ENCODE results near the gene PCDHGB7. TPM values are rescaled to one million over a fixed set of nuclear protein-coding genes. Genes with fewer than 3 reads are reported as not detected.
"Not testable (repeated sequence)": the region's sequence is repeated elsewhere in the genome, so short reads cannot be mapped to it uniquely, and the experiment has no call there.

Gene PCDHGB7
- total RNA-seq, 1 donor from 2014 or later = 3.5 TPM

GRCh38 chr5:141374627-141375026 lies 42.9 kb upstream of the PCDHGB7 start:
- Mint-ChIP-seq H3K4me3 (ENCODE audit: unreplicated experiment) (no peak overlapping the region), H3K27ac (ENCODE audit: unreplicated experiment) (no peak overlapping the region), H3K27me3 (ENCODE audit: low read depth) (no peaks in the 10 kb centered on the region), H3K36me3 (ENCODE audit: low read depth) (peaks cover 11% of the 10 kb centered on the region), H3K4me1 (ENCODE audit: low read depth) (no peaks in the 10 kb centered on the region), H3K9me3 (ENCODE audit: low read depth) (peaks cover 55% of the 10 kb centered on the region)
- TF ChIP-seq, protein P1, sequence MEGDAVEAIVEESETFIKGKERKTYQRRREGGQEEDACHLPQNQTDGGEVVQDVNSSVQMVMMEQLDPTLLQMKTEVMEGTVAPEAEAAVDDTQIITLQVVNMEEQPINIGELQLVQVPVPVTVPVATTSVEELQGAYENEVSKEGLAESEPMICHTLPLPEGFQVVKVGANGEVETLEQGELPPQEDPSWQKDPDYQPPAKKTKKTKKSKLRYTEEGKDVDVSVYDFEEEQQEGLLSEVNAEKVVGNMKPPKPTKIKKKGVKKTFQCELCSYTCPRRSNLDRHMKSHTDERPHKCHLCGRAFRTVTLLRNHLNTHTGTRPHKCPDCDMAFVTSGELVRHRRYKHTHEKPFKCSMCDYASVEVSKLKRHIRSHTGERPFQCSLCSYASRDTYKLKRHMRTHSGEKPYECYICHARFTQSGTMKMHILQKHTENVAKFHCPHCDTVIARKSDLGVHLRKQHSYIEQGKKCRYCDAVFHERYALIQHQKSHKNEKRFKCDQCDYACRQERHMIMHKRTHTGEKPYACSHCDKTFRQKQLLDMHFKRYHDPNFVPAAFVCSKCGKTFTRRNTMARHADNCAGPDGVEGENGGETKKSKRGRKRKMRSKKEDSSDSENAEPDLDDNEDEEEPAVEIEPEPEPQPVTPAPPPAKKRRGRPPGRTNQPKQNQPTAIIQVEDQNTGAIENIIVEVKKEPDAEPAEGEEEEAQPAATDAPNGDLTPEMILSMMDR (IDR thresholded peaks at IDR 0.05) = no peak
- no peak for DNase-seq (ENCODE audit: low spot score)

- not testable (repeated sequence) for H3K4me1 Mint-ChIP-seq (ENCODE audit: low read depth); H3K4me3 Mint-ChIP-seq (ENCODE audit: unreplicated experiment); DNase-seq (ENCODE audit: low spot score); H3K27me3 Mint-ChIP-seq (ENCODE audit: low read depth); H3K27ac Mint-ChIP-seq (ENCODE audit: unreplicated experiment)
- H3K36me3 Mint-ChIP-seq (ENCODE audit: low read depth) = peaks cover 11% of the 10 kb centered on the region
- H3K9me3 Mint-ChIP-seq (ENCODE audit: low read depth) = peaks cover 59% of the 10 kb centered on the region
These were observed 41.9 kb upstream of the PCDHGB7 start for GRCh38 chr5:141375444-141376155.

DNA sequence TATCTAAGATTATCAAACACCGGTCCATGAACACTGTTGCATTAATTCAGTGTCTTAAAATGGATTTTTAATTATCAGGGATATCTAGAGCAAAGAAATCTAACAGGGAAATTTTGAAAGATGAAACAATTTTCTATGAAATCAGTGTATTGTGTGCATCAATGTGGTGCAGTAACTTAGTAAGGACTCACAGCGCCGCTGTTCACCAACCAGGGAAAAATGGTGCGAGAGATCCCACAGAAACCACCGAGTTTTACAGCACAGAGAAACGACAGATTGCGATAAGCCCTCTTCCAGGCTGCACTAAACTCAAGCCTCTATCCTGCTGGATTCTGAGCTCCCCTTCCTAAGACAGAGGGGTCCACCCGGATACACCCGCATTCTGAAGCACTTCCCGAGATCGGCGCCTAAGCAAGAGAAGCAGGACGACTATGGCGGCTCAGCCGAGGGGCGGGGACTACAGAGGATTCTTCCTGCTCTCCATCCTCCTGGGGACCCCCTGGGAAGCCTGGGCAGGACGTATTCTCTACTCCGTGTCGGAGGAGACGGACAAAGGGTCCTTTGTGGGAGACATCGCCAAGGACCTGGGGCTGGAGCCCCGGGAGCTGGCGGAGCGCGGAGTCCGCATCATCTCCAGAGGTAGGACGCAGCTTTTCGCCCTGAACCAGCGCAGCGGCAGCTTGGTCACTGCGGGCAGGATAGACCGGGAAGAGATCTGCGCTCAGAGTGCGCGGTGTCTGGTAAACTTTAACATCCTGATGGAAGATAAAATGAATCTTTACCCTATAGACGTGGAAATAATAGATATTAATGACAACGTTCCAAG lies 34.8 kb upstream of the PCDHGB7 start, which contains the start of gene PCDHGA7:
Gene PCDHGA7, plus strand, starts transcription at position 274 of the 826 bp plus-strand sequence. Its CDS starts 158 bp downstream, at position 432.
- Mint-ChIP-seq H3K36me3 (ENCODE audit: low read depth) (peaks cover 1% of the 10 kb centered on the region), H3K27ac (ENCODE audit: unreplicated experiment) (no peak within 1 kb of the TSS), H3K4me3 (ENCODE audit: unreplicated experiment) (no peak within 1 kb of the TSS), H3K9me3 (ENCODE audit: low read depth) (peaks cover 51% of the 10 kb centered on the region), H3K4me1 (ENCODE audit: low read depth) (no peaks in the 10 kb centered on the region), H3K27me3 (ENCODE audit: low read depth) (no peaks in the 10 kb centered on the region)
- peak; percentile 85 for DNase-seq (ENCODE audit: low spot score)
- TF ChIP-seq, protein P1 (IDR thresholded peaks at IDR 0.05) = no peak

GRCh38 chr5:141383345-141383744 lies 34.1 kb upstream of the PCDHGB7 start:
- TF ChIP-seq, protein P1 (IDR thresholded peaks at IDR 0.05) = no peak
- no peaks in the 10 kb centered on the region for H3K4me1 Mint-ChIP-seq (ENCODE audit: low read depth)
- H3K27me3 Mint-ChIP-seq (ENCODE audit: low read depth) = no peaks in the 10 kb centered on the region
- peaks cover 52% of the 10 kb centered on the region for H3K9me3 Mint-ChIP-seq (ENCODE audit: low read depth)
- H3K4me3 Mint-ChIP-seq (ENCODE audit: unreplicated experiment) = no peak overlapping the region
- H3K27ac Mint-ChIP-seq (ENCODE audit: unreplicated experiment) = no peak overlapping the region
- DNase-seq (ENCODE audit: low spot score) = peak; percentile 77
- H3K36me3 Mint-ChIP-seq (ENCODE audit: low read depth) = peaks cover 1% of the 10 kb centered on the region

DNA sequence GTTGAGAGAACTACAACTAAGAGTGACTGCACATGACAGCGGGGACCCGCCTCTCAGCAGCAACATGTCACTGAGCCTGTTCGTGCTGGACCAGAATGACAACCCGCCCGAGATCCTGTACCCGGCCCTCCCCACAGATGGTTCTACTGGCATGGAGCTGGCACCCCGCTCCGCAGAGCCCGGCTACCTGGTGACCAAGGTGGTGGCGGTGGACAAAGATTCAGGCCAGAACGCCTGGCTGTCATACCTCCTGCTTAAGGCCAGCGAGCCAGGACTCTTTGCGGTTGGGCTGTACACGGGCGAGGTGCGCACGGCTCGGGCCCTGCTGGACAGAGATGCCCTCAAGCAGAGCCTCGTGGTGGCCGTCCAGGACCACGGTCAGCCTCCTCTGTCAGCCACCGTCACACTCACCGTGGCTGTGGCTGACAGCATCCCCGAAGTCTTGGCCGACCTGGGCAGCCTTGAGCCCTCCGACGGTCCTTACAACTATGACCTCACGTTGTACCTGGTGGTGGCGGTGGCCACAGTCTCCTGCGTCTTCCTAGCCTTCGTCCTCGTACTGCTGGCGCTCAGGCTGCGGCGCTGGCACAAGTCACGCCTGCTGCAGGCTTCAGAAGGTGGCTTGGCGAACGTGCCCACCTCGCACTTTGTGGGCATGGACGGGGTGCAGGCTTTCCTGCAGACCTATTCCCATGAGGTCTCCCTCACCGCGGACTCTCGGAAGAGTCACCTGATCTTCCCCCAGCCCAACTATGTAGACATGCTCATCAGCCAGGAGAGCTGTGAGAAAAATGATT lies 32.8 kb upstream of the PCDHGB7 start:
- no peaks in the 10 kb centered on the region for H3K27me3 Mint-ChIP-seq (ENCODE audit: low read depth)
- peaks cover 4% of the 10 kb centered on the region for H3K36me3 Mint-ChIP-seq (ENCODE audit: low read depth)
- TF ChIP-seq, protein P1 (IDR thresholded peaks at IDR 0.05) = no peak
- H3K27ac Mint-ChIP-seq (ENCODE audit: unreplicated experiment) = no peak overlapping the region
- no peak overlapping the region for H3K4me3 Mint-ChIP-seq (ENCODE audit: unreplicated experiment)
- DNase-seq (ENCODE audit: low spot score) = peak; percentile 88
- H3K4me1 Mint-ChIP-seq (ENCODE audit: low read depth) = no peaks in the 10 kb centered on the region
- peaks cover 45% of the 10 kb centered on the region for H3K9me3 Mint-ChIP-seq (ENCODE audit: low read depth)
